Ramos (cell line): ENCODE results near the gene RNF183.
"Not testable (repeated sequence)": the region's sequence is repeated elsewhere in the genome, so short reads cannot be mapped to it uniquely, and the experiment has no call there.

Experiments
- in situ Hi-C: fragments of 300-500 bp; cut with MboI; formaldehyde crosslinking; loops from one replicate; pipeline ENCODE4 v1.14.3; 2022; ENCODE audit warnings: low sequenced_read_pairs; ENCODE audit not compliant: unreplicated experiment

Gene RNF183

DNA sequence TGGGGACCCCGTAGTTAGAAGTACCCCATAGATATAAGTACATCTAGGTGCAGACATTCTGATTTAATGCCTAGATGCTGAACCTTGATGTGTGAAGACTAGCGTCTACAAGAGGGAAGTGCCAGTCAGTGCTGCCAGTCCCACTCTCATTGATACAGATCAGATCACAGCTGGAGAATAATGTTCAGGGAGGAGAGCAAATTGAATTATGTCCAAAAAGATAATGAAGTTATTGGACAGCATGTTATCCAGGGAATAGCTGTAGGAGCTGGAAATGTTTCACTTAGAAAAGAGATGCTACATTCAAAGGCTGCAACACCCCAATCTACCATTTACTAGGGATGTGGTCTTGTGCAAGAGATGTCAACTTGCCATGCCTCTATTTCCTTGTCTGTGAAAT is 15.9 kb upstream of the RNF183 start:
- in situ Hi-C loops, result no loop called here

DNA sequence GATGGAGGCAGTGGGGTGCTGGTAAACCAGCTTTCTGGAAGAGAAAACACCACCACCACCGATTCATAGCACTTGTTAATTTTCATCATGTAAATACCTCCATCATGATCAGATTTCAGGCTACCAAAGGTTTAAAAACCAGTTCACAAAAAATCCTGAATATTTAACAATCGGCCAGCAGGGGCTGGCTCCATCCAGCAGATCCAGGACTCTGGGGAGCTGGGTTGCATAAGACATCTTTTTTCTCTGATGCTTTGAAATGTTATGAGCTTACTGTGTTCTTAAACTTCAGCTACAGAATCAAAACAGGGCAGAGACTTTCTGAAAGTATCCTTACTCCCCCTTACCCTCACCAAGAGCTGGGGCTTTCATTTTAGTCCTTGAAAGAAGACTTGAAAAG is 14.6 kb upstream of the RNF183 start:
- in situ Hi-C loops, result no loop called here

DNA sequence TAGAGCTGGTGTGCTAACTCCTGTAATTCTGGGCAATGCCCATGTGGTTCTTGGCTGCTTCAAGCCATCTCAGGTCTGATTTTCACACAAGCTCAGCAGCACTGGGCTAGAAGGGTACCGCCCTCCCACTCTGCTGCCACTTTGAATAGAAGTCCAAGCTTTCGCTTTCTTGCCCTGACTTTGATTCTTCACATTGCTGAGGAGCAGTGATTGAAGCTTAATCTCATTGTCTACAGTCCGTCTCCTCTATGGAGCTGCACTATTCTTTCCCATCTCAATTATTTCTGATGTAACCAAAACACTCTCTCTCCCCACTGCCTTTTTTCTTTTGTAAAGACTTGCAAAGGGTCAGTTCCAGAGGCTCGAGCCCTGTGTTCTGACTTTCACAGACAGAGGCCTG is 12.9 kb upstream of the RNF183 start:
- in situ Hi-C loops, result no loop called here

DNA sequence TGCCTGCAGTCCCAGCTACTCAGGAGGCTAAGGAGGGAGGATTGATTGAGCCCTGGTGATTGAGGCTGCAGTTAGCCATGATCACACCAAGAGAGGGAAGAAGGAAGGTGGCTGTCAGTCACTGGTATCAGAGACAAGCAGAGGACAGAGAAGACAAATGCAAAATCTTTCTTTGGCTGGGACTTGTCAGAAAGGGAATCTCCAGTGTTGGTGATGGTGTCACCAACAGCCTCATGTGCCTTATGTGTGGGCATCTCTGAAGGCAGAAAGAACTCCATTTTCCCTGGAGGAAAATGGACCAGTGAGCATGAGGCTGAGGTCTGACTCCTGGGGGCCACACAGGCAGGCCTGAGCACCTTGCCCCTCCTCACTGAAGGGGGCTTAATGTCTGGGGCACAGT is 12.1 kb upstream of the RNF183 start:
- in situ Hi-C loops, result no loop called here

DNA sequence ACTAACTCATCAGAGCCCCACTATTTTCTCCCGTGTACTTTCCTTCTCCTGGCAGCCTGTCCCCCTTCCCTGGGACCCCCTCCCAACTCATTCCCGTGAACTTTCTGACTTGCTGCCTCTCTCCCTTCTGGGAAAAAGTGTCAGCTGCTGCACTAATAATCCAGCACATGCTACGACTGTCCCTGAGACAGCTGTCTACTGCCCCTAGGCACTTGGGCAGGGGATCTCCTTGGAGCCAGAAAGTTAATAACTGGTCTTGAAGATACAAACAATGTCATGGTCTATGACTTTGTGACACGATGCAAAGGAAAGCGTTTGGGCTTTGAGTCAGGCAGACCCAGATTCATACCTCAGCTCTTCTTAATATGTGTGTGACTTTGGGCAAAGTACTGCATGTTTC is 10.1 kb upstream of the RNF183 start:
- in situ Hi-C loops, result no loop called here

DNA sequence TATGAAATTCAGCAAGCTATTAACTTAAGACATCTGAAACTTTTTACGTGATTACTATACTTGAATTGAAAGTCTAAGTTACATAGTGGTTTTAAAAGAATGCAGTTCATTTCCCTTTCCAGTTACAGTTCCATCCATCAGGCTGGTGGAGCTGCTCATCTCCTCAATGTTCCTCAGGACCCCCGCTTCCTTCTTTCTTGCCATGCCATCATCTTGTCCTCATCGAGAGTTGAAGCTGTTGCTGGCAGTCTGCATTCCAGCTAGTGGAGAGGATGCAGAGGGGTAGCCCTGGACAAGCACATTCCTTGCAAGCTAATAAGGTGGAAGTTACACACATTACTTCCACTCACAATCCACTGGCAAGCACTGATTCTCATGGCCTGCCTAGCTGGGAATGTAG is 8.8 kb upstream of the RNF183 start:
- in situ Hi-C loops, result no loop called here

GRCh38 chr9:113310538-113310937 is 7.4 kb upstream of the RNF183 start:
- in situ Hi-C loops, result no loop called here

- in situ Hi-C loops, result no loop called here
These were observed 6.1 kb upstream of the RNF183 start for GRCh38 chr9:113309204-113309813.

- in situ Hi-C loops, result no loop called here
These were observed 4.3 kb upstream of the RNF183 start for GRCh38 chr9:113307396-113307975.

GRCh38 chr9:113306566-113306965 is 3.4 kb upstream of the RNF183 start:
- in situ Hi-C loops, result no loop called here

- in situ Hi-C loops, result no loop called here
These were observed 1.6 kb downstream of the RNF183 start for GRCh38 chr9:113301548-113301947.

- in situ Hi-C loops, result no loop called here
These were observed 3.3 kb downstream of the RNF183 start for GRCh38 chr9:113299800-113300292.

DNA sequence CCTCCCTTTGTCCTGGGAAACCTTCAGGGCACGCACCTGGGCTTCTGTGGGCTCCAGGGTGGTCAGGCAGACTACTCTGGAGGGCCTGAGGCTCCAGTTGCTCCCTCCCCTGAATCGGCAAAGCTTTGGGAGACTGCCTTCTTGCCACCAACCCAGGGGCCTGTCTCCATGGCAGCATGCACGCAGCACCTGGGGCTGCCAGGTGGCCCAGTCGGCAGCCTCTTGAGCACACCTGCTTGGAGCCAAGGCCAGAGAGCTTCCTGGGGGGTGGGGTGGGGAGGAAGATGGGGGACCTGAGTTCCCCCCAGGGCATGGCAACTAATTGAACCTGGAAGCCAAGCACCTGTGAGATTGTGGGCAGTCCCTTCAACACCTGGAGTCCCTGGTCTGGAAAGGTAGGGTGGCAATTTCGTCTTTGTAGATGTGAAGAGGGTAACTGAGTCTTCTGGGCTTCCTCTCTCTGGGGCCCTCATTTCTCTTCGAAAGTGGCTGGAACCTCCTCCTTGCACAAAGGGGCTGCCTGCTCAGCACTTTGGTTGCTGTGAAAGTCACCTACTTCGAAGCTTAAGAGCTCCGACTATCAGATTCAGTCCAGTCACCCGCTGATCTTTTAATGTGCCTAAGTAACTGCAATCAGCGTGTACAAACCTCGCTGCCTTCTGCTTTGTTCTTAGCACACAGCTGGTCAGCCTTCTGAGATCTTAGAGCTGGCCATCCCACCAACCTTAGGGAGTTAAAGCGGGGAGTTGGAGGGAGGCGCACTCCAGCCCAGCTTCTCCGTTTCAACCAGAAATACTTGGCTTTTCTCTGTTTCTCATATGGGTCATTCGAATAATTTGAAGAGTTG is 4.0 kb downstream of the RNF183 start:
- in situ Hi-C loops, result no loop called here

DNA sequence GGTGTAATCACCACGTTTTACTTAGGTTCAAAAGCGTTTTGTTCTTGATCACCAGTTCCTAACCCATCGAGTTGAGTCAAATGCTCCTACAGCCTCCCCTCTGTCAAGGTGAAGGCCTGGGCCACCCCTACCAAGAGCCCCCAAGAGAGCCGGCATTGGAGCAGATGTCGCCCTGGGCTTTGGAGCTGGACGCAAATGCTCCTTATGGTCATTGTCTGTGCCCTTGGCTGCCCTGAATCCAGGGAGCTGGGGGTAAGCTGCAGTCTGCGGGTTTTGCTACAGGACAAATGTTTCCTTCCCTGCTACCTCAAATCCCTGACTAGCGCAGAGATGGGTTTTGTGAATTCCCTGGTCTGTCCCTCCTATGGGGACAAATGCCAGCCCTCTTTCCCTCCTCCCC is 4.9 kb downstream of the RNF183 start:
- in situ Hi-C loops, result no loop called here

- in situ Hi-C loops, result no loop called here
These were observed 6.2 kb downstream of the RNF183 start for GRCh38 chr9:113296796-113297558.

GRCh38 chr9:113296247-113296646 is 6.9 kb downstream of the RNF183 start:
- in situ Hi-C loops, result not testable (repeated sequence)

- in situ Hi-C loops, result no loop called here
These were observed 9.8 kb downstream of the RNF183 start for GRCh38 chr9:113293285-113293878.

DNA sequence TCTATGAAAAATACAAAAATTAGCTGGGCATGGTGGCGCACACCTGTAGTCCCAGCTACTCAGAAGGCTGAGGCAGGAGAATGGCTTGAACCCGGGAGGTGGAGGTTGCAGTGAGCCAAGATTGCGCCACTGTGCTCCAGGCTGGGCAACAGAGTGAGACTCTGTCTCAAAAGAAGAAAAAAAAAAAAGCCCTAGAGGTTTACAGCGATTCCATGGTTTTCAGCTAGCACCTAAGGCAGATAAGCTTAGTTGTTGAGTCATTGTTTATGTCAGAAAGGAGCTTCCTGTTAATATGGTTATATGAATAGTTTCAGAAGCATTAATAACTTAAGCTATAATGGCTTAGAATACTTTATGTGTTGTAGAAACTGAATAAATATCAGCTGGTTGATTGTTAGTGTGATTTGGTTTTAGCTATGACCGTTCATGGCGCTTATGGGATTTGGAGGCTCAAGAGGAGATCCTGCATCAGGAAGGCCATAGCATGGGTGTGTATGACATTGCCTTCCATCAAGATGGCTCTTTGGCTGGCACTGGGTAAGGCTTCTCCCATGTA is 13.0 kb downstream of the RNF183 start:
- in situ Hi-C loops, result no loop called here

DNA sequence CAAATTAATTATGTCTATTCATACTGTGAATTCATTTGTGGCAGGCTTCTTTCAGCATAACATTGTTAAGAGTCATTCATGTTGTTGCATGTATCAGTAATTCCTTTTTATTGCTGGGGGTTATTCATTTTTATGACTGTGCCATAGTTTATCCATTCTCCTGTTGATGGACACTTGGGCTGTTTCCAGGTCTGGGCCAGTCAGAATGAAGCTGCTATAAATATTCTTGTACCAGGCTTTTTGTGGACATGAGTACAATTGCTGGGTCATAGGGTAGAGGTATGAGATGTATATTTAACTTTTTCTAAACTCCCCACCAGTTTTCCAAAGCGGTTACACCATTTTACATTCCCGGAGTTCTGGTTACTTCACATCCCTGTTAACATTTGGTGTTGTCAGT is 14.1 kb downstream of the RNF183 start:
- in situ Hi-C loops, result no loop called here

DNA sequence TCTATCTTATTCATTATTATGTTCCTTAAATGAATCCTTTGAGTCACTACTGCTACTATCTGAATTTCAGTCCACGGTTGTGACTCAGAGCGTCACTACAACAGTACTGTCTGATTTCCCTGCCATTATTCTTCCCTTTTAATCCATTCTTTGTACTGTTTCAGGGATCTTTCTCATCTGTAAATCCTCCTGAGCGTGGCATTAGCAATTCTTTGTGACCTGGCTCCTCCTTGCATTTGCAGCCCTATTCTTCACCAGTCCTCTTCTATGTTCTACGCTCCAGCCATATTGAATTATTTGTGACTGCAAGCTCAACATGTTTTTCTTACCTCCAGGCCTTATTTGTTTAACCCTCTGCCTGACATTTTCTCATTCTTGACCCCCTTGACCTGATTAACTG is 21.8 kb downstream of the RNF183 start:
- in situ Hi-C loops, result no loop called here
